ENCODE measurements around the gene PPP2R5A.

DNA sequence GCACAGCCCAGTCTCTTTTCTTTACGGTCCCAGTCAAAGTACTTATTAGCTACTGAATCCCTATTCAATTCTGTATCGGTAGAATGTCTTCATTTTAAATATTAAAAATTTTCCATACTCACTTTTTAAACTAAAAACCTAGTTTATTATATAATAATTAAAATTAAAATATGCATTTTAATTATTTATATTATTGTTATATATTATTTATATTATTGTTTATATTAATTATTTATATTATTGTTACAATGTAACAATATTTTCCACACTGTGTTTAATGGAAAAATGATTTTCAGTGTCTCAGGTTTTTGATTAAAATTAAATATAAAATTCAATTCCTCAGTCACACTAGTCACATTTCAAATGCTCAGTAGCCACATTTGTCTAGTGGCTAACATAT lies 18.2 kb upstream of the PPP2R5A start:
- TF ChIP-seq POLR2AphosphoS5 (IDR thresholded peaks at IDR 0.05; ENCODE audit: low read depth, low read length): no peak
- TF ChIP-seq, protein P1, sequence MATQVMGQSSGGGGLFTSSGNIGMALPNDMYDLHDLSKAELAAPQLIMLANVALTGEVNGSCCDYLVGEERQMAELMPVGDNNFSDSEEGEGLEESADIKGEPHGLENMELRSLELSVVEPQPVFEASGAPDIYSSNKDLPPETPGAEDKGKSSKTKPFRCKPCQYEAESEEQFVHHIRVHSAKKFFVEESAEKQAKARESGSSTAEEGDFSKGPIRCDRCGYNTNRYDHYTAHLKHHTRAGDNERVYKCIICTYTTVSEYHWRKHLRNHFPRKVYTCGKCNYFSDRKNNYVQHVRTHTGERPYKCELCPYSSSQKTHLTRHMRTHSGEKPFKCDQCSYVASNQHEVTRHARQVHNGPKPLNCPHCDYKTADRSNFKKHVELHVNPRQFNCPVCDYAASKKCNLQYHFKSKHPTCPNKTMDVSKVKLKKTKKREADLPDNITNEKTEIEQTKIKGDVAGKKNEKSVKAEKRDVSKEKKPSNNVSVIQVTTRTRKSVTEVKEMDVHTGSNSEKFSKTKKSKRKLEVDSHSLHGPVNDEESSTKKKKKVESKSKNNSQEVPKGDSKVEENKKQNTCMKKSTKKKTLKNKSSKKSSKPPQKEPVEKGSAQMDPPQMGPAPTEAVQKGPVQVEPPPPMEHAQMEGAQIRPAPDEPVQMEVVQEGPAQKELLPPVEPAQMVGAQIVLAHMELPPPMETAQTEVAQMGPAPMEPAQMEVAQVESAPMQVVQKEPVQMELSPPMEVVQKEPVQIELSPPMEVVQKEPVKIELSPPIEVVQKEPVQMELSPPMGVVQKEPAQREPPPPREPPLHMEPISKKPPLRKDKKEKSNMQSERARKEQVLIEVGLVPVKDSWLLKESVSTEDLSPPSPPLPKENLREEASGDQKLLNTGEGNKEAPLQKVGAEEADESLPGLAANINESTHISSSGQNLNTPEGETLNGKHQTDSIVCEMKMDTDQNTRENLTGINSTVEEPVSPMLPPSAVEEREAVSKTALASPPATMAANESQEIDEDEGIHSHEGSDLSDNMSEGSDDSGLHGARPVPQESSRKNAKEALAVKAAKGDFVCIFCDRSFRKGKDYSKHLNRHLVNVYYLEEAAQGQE (IDR thresholded peaks at IDR 0.05; ENCODE audit: low read depth, low read length): no peak
- no peak for TF ChIP-seq PBX3 (IDR thresholded peaks at IDR 0.05)
- no peak for TF ChIP-seq GABPA (IDR thresholded peaks at IDR 0.05; ENCODE audit: low read depth)
- no peak for TF ChIP-seq CHD2 (IDR thresholded peaks at IDR 0.05; ENCODE audit: low read length, partially characterized antibody)
- TF ChIP-seq EZH2phosphoT487 (IDR thresholded peaks at IDR 0.05; ENCODE audit: borderline replicate concordance, low read depth): no peak
- TF ChIP-seq, protein P2, sequence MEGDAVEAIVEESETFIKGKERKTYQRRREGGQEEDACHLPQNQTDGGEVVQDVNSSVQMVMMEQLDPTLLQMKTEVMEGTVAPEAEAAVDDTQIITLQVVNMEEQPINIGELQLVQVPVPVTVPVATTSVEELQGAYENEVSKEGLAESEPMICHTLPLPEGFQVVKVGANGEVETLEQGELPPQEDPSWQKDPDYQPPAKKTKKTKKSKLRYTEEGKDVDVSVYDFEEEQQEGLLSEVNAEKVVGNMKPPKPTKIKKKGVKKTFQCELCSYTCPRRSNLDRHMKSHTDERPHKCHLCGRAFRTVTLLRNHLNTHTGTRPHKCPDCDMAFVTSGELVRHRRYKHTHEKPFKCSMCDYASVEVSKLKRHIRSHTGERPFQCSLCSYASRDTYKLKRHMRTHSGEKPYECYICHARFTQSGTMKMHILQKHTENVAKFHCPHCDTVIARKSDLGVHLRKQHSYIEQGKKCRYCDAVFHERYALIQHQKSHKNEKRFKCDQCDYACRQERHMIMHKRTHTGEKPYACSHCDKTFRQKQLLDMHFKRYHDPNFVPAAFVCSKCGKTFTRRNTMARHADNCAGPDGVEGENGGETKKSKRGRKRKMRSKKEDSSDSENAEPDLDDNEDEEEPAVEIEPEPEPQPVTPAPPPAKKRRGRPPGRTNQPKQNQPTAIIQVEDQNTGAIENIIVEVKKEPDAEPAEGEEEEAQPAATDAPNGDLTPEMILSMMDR (IDR thresholded peaks at IDR 0.05): no peak
- TF ChIP-seq TAF1 (IDR thresholded peaks at IDR 0.05; ENCODE audit: borderline replicate concordance, low read depth, low read length): no peak
- no peak for TF ChIP-seq RXRA (IDR thresholded peaks at IDR 0.05; ENCODE audit: borderline replicate concordance, low read depth)
- TF ChIP-seq MXI1 (IDR thresholded peaks at IDR 0.05; ENCODE audit: low read depth, low read length): no peak
- no peak for TF ChIP-seq SIN3A (IDR thresholded peaks at IDR 0.05; ENCODE audit: borderline replicate concordance, low read depth, low read length)
- TF ChIP-seq GATA2 (CRISPR knock-in tag; IDR thresholded peaks at IDR 0.05): no peak
- no peak for TF ChIP-seq NFIC (IDR thresholded peaks at IDR 0.05; ENCODE audit: borderline replicate concordance)
